Liver (tissue), 9 donors: ENCODE measurements around the gene ANKRD13A. TPM values are rescaled to one million over a fixed set of nuclear protein-coding genes. Genes with fewer than 3 reads are reported as not detected.

Experiments used
- DNase-seq: peaks from one replicate; pipeline ENCODE4 v3.0.0-alpha.2; 2017; ENCODE audit warnings: low spot score
- H3K27ac ChIP-seq, 2 donors: one replicate each; pipeline ENCODE4 v1.7.0; 2013; ENCODE audit warnings: inconsistent platforms in 2 of 2, low read length in 2 of 2, control low read depth in 1 of 2, low read depth in 1 of 2, mild to moderate bottlenecking in 1 of 2
- H3K27me3 ChIP-seq, 4 donors: one replicate each; pipeline versions ENCODE4 v1.6.1 to v1.7.0; 2013; ENCODE audit warnings: low read length in 3 of 4, inconsistent platforms in 1 of 4, mild to moderate bottlenecking in 1 of 4, moderate library complexity in 1 of 4; ENCODE audit not compliant: control insufficient read depth in 4 of 4, insufficient read depth in 4 of 4
- H3K36me3 ChIP-seq, 4 donors: one replicate each; pipeline versions ENCODE4 v1.6.1 to v1.7.0; 2013; ENCODE audit warnings: low read length in 3 of 4, mild to moderate bottlenecking in 3 of 4, low read depth in 1 of 4, moderate library complexity in 1 of 4; ENCODE audit not compliant: control insufficient read depth in 4 of 4, insufficient read depth in 3 of 4
- H3K4me1 ChIP-seq, 4 donors: one replicate each; pipeline versions ENCODE4 v1.6.1 to v1.7.0; 2013; ENCODE audit warnings: low read length in 3 of 4, mild to moderate bottlenecking in 3 of 4, moderate library complexity in 1 of 4; ENCODE audit not compliant: control insufficient read depth in 4 of 4, insufficient read depth in 4 of 4
- H3K4me3 ChIP-seq, 3 donors: one replicate each; pipeline versions ENCODE4 v1.6.1 to v1.7.0; 2013; ENCODE audit warnings: low read length in 3 of 3, control low read depth in 1 of 3, low read depth in 1 of 3, mild to moderate bottlenecking in 1 of 3
- H3K9ac ChIP-seq, 2 donors: one replicate each; pipeline ENCODE4 v1.7.0; 2013; ENCODE audit warnings: low read length in 2 of 2, mild to moderate bottlenecking in 2 of 2, moderate library complexity in 2 of 2, control low read depth in 1 of 2, low read depth in 1 of 2
- H3K9me3 ChIP-seq, 4 donors: one replicate each; pipeline versions ENCODE4 v1.6.1 to v1.7.0; 2013; ENCODE audit warnings: low read length in 3 of 4; ENCODE audit not compliant: control insufficient read depth in 4 of 4
- EGR1 ChIP-seq, 2 donors: IDR thresholded peaks; 2 replicates each; pipeline ENCODE4 v1.6.1; 2016 to 2018; ENCODE audit warnings: antibody characterized with exemption in 2 of 2, low read depth in 2 of 2
- FOXA1 ChIP-seq: IDR thresholded peaks from 2 replicates; pipeline ENCODE4 v1.6.1; 2016; ENCODE audit warnings: antibody characterized with exemption
- FOXA2 ChIP-seq: IDR thresholded peaks from 2 replicates; pipeline ENCODE4 v1.6.1; 2016; ENCODE audit warnings: antibody characterized with exemption
- GABPA ChIP-seq, 2 donors: IDR thresholded peaks in 1 of 2; conservative IDR thresholded peaks in 1 of 2; 2 replicates each; pipeline ENCODE4 v1.6.1; 2016; ENCODE audit warnings: antibody characterized with exemption in 2 of 2, mild to moderate bottlenecking in 1 of 2, moderate library complexity in 1 of 2
- HNF4A ChIP-seq, 2 donors: conservative IDR thresholded peaks; 2 replicates each; pipeline ENCODE4 v1.6.1; 2016; ENCODE audit warnings: antibody characterized with exemption in 2 of 2, mild to moderate bottlenecking in 2 of 2
- HNF4G ChIP-seq: IDR thresholded peaks from 2 replicates; pipeline ENCODE4 v1.6.1; 2016; ENCODE audit warnings: antibody characterized with exemption
- JUND ChIP-seq, 2 donors: IDR thresholded peaks; 2 replicates each; pipeline ENCODE4 v1.6.1; 2016; ENCODE audit warnings: antibody characterized with exemption in 2 of 2
- NR2F2 ChIP-seq: IDR thresholded peaks from 2 replicates; pipeline ENCODE4 v1.6.1; 2016; ENCODE audit warnings: antibody characterized with exemption
- RAD21 ChIP-seq, 2 donors: IDR thresholded peaks; 2 replicates each; pipeline ENCODE4 v1.6.1; 2016; ENCODE audit warnings: antibody characterized with exemption in 2 of 2, mild to moderate bottlenecking in 2 of 2
- RXRA ChIP-seq, 2 donors: IDR thresholded peaks; 2 replicates each; pipeline ENCODE4 v1.6.1; 2017 to 2018; ENCODE audit warnings: antibody characterized with exemption in 2 of 2, mild to moderate bottlenecking in 1 of 2
- SP1 ChIP-seq: IDR thresholded peaks from 2 replicates; pipeline ENCODE4 v1.6.1; 2018; ENCODE audit warnings: antibody characterized with exemption, mild to moderate bottlenecking
- TAF1 ChIP-seq: conservative IDR thresholded peaks from 2 replicates; pipeline ENCODE4 v1.6.1; 2016; ENCODE audit warnings: antibody characterized with exemption, mild to moderate bottlenecking
- YY1 ChIP-seq: IDR thresholded peaks from 2 replicates; pipeline ENCODE4 v1.6.1; 2016; ENCODE audit warnings: antibody characterized with exemption, mild to moderate bottlenecking
- ZBTB33 ChIP-seq: IDR thresholded peaks from 2 replicates; pipeline ENCODE4 v1.6.1; 2016; ENCODE audit warnings: antibody characterized with exemption
- WGBS: extraction: QIAGEN DNeasy Blood & Tissue Kit; methylation state at CpG from one replicate; pipeline ENCODE4 v1.1.7; 2013; 5-methylcytosine and 5-hydroxymethylcytosine counted together
- polyA plus RNA-seq, 2 donors: library from polyadenylated mRNA; stranded (reverse) in 1 of 2; unstranded in 1 of 2; fragments of 200-250 nt in 1 of 2; fragments of >200 nt in 1 of 2; fragmentation: Nextera tagmentation in 1 of 2; extraction: Ambion mirVana in 1 of 2; gene quantifications; one replicate each; pipeline versions ENCODE4 v1.2.1 to v1.2.3, GENCODE V29; 2013 to 2015
- total RNA-seq, 2 donors: library from RNA; depleted of rRNA; stranded (reverse); fragments of >200 nt; gene quantifications; one replicate each; pipeline ENCODE4 v1.2.3, GENCODE V29; 2014
- TF ChIP-seq, protein P1 (sequence below): IDR thresholded peaks from 2 replicates; pipeline ENCODE4 v1.6.1; 2016; ENCODE audit warnings: antibody characterized with exemption
- TF ChIP-seq, protein P2 (sequence below): IDR thresholded peaks from 2 replicates; pipeline ENCODE4 v1.6.1; 2016; ENCODE audit warnings: antibody characterized with exemption, mild to moderate bottlenecking
- donor health status: healthy.
- donor health status: healthy.
- donor health status: healthy.
- donor health status: healthy.
- donor health status: healthy.

Gene ANKRD13A
- total and polyA plus RNA-seq, 4 donors = 7.0 to 40.5 (median 18.8) TPM

- no peak overlapping the region for H3K4me3 ChIP-seq
- no peak overlapping the region for H3K9ac ChIP-seq
- no peak overlapping the region for H3K27ac ChIP-seq
- no peaks in the 10 kb centered on the region for H3K4me1 ChIP-seq
- no peak for DNase-seq
- WGBS = 97% methylated on average over 5 of the region's 5 CpGs
- no peaks in the 10 kb centered on the region for H3K9me3 ChIP-seq
- H3K36me3 ChIP-seq = peaks cover 2 to 65% (median 46%) of the 10 kb centered on the region in 4 donors
- no peak for TF ChIP-seq YY1
- no peak for TF ChIP-seq FOXA1
- no peak for TF ChIP-seq SP1
- no peak for TF ChIP-seq RXRA (IDR thresholded peaks at IDR 0.05)
- TF ChIP-seq, protein P1, sequence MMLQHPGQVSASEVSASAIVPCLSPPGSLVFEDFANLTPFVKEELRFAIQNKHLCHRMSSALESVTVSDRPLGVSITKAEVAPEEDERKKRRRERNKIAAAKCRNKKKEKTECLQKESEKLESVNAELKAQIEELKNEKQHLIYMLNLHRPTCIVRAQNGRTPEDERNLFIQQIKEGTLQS = no peak
- no peaks in the 10 kb centered on the region for H3K27me3 ChIP-seq
Measured at GRCh38 chr12:109981311-109981710, 17.9 kb upstream of the ANKRD13A start.

DNA sequence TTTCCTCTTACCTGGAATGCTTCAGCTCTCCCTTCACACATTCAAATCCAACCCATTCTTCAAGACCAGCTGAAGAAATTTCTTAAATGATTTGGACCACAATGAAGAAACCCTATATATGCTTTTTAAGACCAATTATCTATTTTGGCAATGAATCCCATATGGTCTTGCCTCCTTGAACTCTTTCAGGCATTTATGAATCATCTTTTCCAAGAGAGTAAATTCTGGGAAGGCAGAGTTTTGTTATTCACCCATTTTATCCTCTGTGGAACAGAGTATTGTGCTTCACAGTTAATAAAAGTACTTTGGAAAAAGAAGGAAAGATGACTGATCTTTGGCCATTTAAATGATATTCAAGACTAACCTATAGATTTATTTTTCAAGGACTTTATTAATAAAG, 17.0 kb upstream of the ANKRD13A start:
- no peaks in the 10 kb centered on the region for H3K9me3 ChIP-seq
- no peaks in the 10 kb centered on the region for H3K27me3 ChIP-seq
- H3K36me3 ChIP-seq = peaks cover 2 to 63% (median 45%) of the 10 kb centered on the region in 4 donors
- H3K4me1 ChIP-seq = no peaks in the 10 kb centered on the region
- H3K9ac ChIP-seq = no peak overlapping the region
- no peak for TF ChIP-seq TAF1
- TF ChIP-seq, protein P1 = no peak
- TF ChIP-seq ZBTB33 = no peak
- no peak for TF ChIP-seq JUND (IDR thresholded peaks at IDR 0.05)
- no peak for TF ChIP-seq YY1
- TF ChIP-seq NR2F2 = no peak
- no peak for TF ChIP-seq EGR1 (IDR thresholded peaks at IDR 0.05; ENCODE audit: low read depth in 2 of 2)
- TF ChIP-seq, protein P2, sequence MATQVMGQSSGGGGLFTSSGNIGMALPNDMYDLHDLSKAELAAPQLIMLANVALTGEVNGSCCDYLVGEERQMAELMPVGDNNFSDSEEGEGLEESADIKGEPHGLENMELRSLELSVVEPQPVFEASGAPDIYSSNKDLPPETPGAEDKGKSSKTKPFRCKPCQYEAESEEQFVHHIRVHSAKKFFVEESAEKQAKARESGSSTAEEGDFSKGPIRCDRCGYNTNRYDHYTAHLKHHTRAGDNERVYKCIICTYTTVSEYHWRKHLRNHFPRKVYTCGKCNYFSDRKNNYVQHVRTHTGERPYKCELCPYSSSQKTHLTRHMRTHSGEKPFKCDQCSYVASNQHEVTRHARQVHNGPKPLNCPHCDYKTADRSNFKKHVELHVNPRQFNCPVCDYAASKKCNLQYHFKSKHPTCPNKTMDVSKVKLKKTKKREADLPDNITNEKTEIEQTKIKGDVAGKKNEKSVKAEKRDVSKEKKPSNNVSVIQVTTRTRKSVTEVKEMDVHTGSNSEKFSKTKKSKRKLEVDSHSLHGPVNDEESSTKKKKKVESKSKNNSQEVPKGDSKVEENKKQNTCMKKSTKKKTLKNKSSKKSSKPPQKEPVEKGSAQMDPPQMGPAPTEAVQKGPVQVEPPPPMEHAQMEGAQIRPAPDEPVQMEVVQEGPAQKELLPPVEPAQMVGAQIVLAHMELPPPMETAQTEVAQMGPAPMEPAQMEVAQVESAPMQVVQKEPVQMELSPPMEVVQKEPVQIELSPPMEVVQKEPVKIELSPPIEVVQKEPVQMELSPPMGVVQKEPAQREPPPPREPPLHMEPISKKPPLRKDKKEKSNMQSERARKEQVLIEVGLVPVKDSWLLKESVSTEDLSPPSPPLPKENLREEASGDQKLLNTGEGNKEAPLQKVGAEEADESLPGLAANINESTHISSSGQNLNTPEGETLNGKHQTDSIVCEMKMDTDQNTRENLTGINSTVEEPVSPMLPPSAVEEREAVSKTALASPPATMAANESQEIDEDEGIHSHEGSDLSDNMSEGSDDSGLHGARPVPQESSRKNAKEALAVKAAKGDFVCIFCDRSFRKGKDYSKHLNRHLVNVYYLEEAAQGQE = no peak
- TF ChIP-seq FOXA1 = no peak
- no peak for TF ChIP-seq RAD21 (IDR thresholded peaks at IDR 0.05)
- TF ChIP-seq SP1 = no peak
- no peak for TF ChIP-seq HNF4G
- TF ChIP-seq FOXA2 = no peak
- TF ChIP-seq RXRA (IDR thresholded peaks at IDR 0.05) = no peak
- TF ChIP-seq HNF4A (conservative IDR thresholded peaks at IDR 0.05) = no peak
- no peak for TF ChIP-seq GABPA (IDR thresholded peaks at IDR 0.05 in 1 of 2, conservative IDR thresholded peaks at IDR 0.05 in 1 of 2)
- H3K4me3 ChIP-seq = no peak overlapping the region
- no peak for DNase-seq
- H3K27ac ChIP-seq = no peak overlapping the region
